Small intestine (tissue), 7 donors: ENCODE measurements around the gene ADI1. TPM values are rescaled to one million over a fixed set of nuclear protein-coding genes. Genes with fewer than 3 reads are reported as not detected.

Experiments used
- DNase-seq, 2 donors: peaks; one replicate each; pipeline versions ENCODE4 v3.0.0 to v3.0.0-alpha.2; 2013
- FAIRE-seq: peaks from 2 replicates; lab custom pipeline; 2012; peaks lifted over from hg19 to GRCh38; lab: Jason Lieb, UNC
- H3K27ac ChIP-seq, 3 donors: one replicate each; pipeline ENCODE4 v1.5.1; 2013; ENCODE audit warnings: low read length in 2 of 3, mild to moderate bottlenecking in 2 of 3, control low read depth in 1 of 3, inconsistent platforms in 1 of 3, low read depth in 1 of 3, moderate library complexity in 1 of 3
- H3K27me3 ChIP-seq, 3 donors: one replicate each; pipeline ENCODE4 v1.6.1; 2013; ENCODE audit warnings: low read length in 3 of 3, inconsistent platforms in 1 of 3; ENCODE audit not compliant: control insufficient read depth in 3 of 3, insufficient read depth in 3 of 3
- H3K36me3 ChIP-seq, 3 donors: one replicate each; pipeline ENCODE4 v1.6.1; 2013; ENCODE audit warnings: low read length in 3 of 3, inconsistent platforms in 1 of 3, low read depth in 1 of 3, mild to moderate bottlenecking in 1 of 3, moderate library complexity in 1 of 3; ENCODE audit not compliant: control insufficient read depth in 3 of 3, insufficient read depth in 2 of 3
- H3K4me1 ChIP-seq, 3 donors: one replicate each; pipeline ENCODE4 v1.6.1; 2013; ENCODE audit warnings: low read length in 2 of 3, inconsistent platforms in 1 of 3, low read depth in 1 of 3, mild to moderate bottlenecking in 1 of 3, moderate library complexity in 1 of 3; ENCODE audit not compliant: control insufficient read depth in 3 of 3, insufficient read depth in 2 of 3
- H3K4me3 ChIP-seq, 3 donors: one replicate each; pipeline ENCODE4 v1.5.1; 2013; ENCODE audit warnings: low read length in 3 of 3, control low read depth in 1 of 3, inconsistent platforms in 1 of 3, low read depth in 1 of 3, mild to moderate bottlenecking in 1 of 3, moderate library complexity in 1 of 3
- H3K9me3 ChIP-seq, 2 donors: one replicate each; pipeline ENCODE4 v1.6.1; 2013; ENCODE audit warnings: low read depth in 1 of 2, low read length in 1 of 2; ENCODE audit not compliant: control insufficient read depth in 2 of 2, insufficient read depth in 1 of 2
- WGBS, 3 donors: extraction: QIAGEN DNeasy Blood & Tissue Kit; methylation state at CpG; one replicate each; pipeline ENCODE4 v1.1.7; 2013; 5-methylcytosine and 5-hydroxymethylcytosine counted together
- polyA plus RNA-seq, 4 donors: library from polyadenylated mRNA; stranded (reverse) in 3 of 4; unstranded in 1 of 4; fragments of 200-250 nt in 3 of 4; fragments of 120-200 nt in 1 of 4; gene quantifications; one replicate each; pipeline versions ENCODE4 v1.2.1 to v1.2.3, GENCODE V29; 2013
- donor health status: healthy with polysubstance abuse.
- donor health status: control.
- donor health status: control.
- donor health status: Bipolar disorder and iron deficiency.
- donor health status: healthy.

Gene ADI1
- polyA plus RNA-seq, 4 donors: 65.4 to 615 (median 197) TPM

GRCh38 chr2:3470856-3471737 lies 48.2 kb downstream of the ADI1 start:
- Histone ChIP-seq H3K4me3 (no peak overlapping the region), H3K4me1 (no peaks in the 10 kb centered on the region), H3K9me3 (no peaks in the 10 kb centered on the region), H3K27ac (no peak overlapping the region), H3K27me3 (no peaks in the 10 kb centered on the region), H3K36me3 (peaks cover 10 to 82% (median 19%) of the 10 kb centered on the region in 3 donors)
- DNase-seq (no peak), FAIRE-seq (no peak)
- WGBS, 3 donors: 90 to 92% (median 92%) methylated on average over 17 of the region's 17 CpGs

- Histone ChIP-seq H3K36me3 (peaks cover 12 to 84% (median 23%) of the 10 kb centered on the region in 3 donors), H3K4me1 (no peaks in the 10 kb centered on the region), H3K4me3 (no peak overlapping the region), H3K27ac (no peak overlapping the region), H3K9me3 (no peaks in the 10 kb centered on the region), H3K27me3 (no peaks in the 10 kb centered on the region)
- DNase-seq: no peak
- WGBS, 3 donors: 89 to 92% (median 89%) methylated on average over 17 of the region's 17 CpGs
- no peak for FAIRE-seq
Observed at GRCh38 chr2:3470166-3470651, 49.1 kb downstream of the ADI1 start.

- H3K4me1 ChIP-seq: no peaks in the 10 kb centered on the region
- no peak overlapping the region for H3K4me3 ChIP-seq
- no peaks in the 10 kb centered on the region for H3K9me3 ChIP-seq
- peaks cover 12 to 88% (median 23%) of the 10 kb centered on the region in 3 donors for H3K36me3 ChIP-seq
- FAIRE-seq (no peak), DNase-seq (no peak)
- WGBS, 3 donors: 96 to 98% (median 97%) methylated on average over 7 of the region's 7 CpGs
- no peak overlapping the region for H3K27ac ChIP-seq
- H3K27me3 ChIP-seq: no peaks in the 10 kb centered on the region
Observed at GRCh38 chr2:3469486-3469885, 49.8 kb downstream of the ADI1 start.

- Histone ChIP-seq H3K27me3 (no peaks in the 10 kb centered on the region), H3K4me3 (no peak overlapping the region), H3K27ac (no peak overlapping the region), H3K36me3 (peaks cover 12 to 87% (median 23%) of the 10 kb centered on the region in 3 donors), H3K4me1 (no peaks in the 10 kb centered on the region), H3K9me3 (no peaks in the 10 kb centered on the region)
- FAIRE-seq: no peak
- DNase-seq: no peak
- 94 to 96% (median 96%) methylated on average over 31 of the region's 31 CpGs for WGBS, 3 donors
Observed at GRCh38 chr2:3468296-3468988, 50.9 kb downstream of the ADI1 start.

GRCh38 chr2:3467654-3468053 lies 51.7 kb downstream of the ADI1 start:
- Histone ChIP-seq H3K4me3 (no peak overlapping the region), H3K4me1 (no peaks in the 10 kb centered on the region), H3K27me3 (no peaks in the 10 kb centered on the region), H3K36me3 (peaks cover 12 to 86% (median 20%) of the 10 kb centered on the region in 3 donors), H3K9me3 (no peaks in the 10 kb centered on the region), H3K27ac (no peak overlapping the region)
- FAIRE-seq: no peak
- 94 to 97% (median 97%) methylated on average over 15 of the region's 15 CpGs for WGBS, 3 donors
- DNase-seq: no peak

- H3K27me3 ChIP-seq: no peaks in the 10 kb centered on the region
- H3K27ac ChIP-seq: no peak overlapping the region
- H3K36me3 ChIP-seq: peaks cover 10 to 81% (median 15%) of the 10 kb centered on the region in 3 donors
- no peaks in the 10 kb centered on the region for H3K4me1 ChIP-seq
- no peak for DNase-seq
- H3K4me3 ChIP-seq: no peak overlapping the region
- WGBS, 3 donors: 92 to 94% (median 92%) methylated on average over 14 of the region's 14 CpGs
- FAIRE-seq: no peak
- H3K9me3 ChIP-seq: no peaks in the 10 kb centered on the region
Observed at GRCh38 chr2:3466966-3467365, 52.4 kb downstream of the ADI1 start.

GRCh38 chr2:3466482-3466863 lies 52.9 kb downstream of the ADI1 start:
- peaks cover 10 to 81% (median 12%) of the 10 kb centered on the region in 3 donors for H3K36me3 ChIP-seq
- 95 to 100% (median 99%) methylated on average over 9 of the region's 9 CpGs for WGBS, 3 donors

GRCh38 chr2:3465844-3466481 lies 53.4 kb downstream of the ADI1 start:
- H3K9me3 ChIP-seq: no peaks in the 10 kb centered on the region
- FAIRE-seq (no peak), DNase-seq (no peak)
- no peaks in the 10 kb centered on the region for H3K4me1 ChIP-seq
- H3K36me3 ChIP-seq: peaks cover 7 to 82% (median 10%) of the 10 kb centered on the region in 3 donors
- no peak overlapping the region for H3K4me3 ChIP-seq
- H3K27ac ChIP-seq: no peak overlapping the region
- WGBS, 3 donors: 88 to 94% (median 90%) methylated on average over 13 of the region's 13 CpGs
- no peaks in the 10 kb centered on the region for H3K27me3 ChIP-seq

More at GRCh38 chr2:3466482-3466863, 52.9 kb downstream of the ADI1 start:
- Histone ChIP-seq H3K27me3 (no peaks in the 10 kb centered on the region), H3K4me1 (no peaks in the 10 kb centered on the region), H3K27ac (no peak overlapping the region), H3K9me3 (no peaks in the 10 kb centered on the region), H3K4me3 (no peak overlapping the region)
- FAIRE-seq (no peak), DNase-seq (no peak)
